ENCODE measurements around the gene RNF141. TPM values are rescaled to one million over a fixed set of nuclear protein-coding genes. Genes with fewer than 3 reads are reported as not detected.

RNF141 gene
- total and polyA plus RNA-seq, 2 donors (not counting 3 experiments of a cell fraction or from before 2014, with no cell fraction given) = 9.4 to 32.4 TPM

GRCh38 chr11:10551845-10552352 lies 10.9 kb upstream of the RNF141 start:
- Histone ChIP-seq H4K20me1 (replicated peaks; ENCODE audit: control insufficient read depth, extremely low read depth, insufficient read depth, low read length) (no peaks in the 10 kb centered on the region), H3K4me2 (ENCODE audit: insufficient read depth, low read length) (no peak overlapping the region), H3K9me3 (replicated peaks; ENCODE audit: control insufficient read depth, insufficient read depth, low read length) (no peaks in the 10 kb centered on the region), H3K27ac (ENCODE audit: insufficient read depth, low read depth, low read length) (no peak overlapping the region), H3K9ac (replicated peaks; ENCODE audit: extremely low read depth, insufficient read depth, low read length) (no peak overlapping the region), H3K79me2 (ENCODE audit: control insufficient read depth, insufficient read depth, low read length) (no peaks in the 10 kb centered on the region), H3K36me3 (ENCODE audit: control insufficient read depth in 2 of 2, extremely low read depth in 1 of 2, insufficient read depth in 2 of 2, low read length in 2 of 2) (no peaks in the 10 kb centered on the region), H3K4me1 (ENCODE audit: control insufficient read depth, extremely low read depth, insufficient read depth, low read length) (no peaks in the 10 kb centered on the region), H3K27me3 (ENCODE audit: control insufficient read depth in 2 of 2, insufficient read depth in 2 of 2, low read length in 2 of 2) (no peaks in the 10 kb centered on the region), H2AFZ (ENCODE audit: low read depth, low read length) (no peak overlapping the region), H3K9me1 (replicated peaks; ENCODE audit: control insufficient read depth, extremely low read depth, insufficient read depth, low read length) (no peaks in the 10 kb centered on the region), H3K4me3 (replicated peaks in 1 of 3; ENCODE audit: insufficient read depth in 1 of 3, low read depth in 1 of 3, low read length in 3 of 3) (no peak overlapping the region)
- no TSS peak for BruUV-seq (replicated peaks)
- intact Hi-C loops (cut with micrococcal nuclease) = no loop called here
- ChIA-PET CTCF (interaction anchor here (0.9 to 3.4 kb wide), 2 partner anchors 11 to 102 kb away, joined by 3 to 20 read pairs; partner anchors contain the start of gene RNF141), POLR2A (no interaction called here)
- dilution Hi-C loops (cut with MboI; ENCODE audit: extremely low pct_ligation_motif_present, low sequenced_read_pairs) = no loop called here
- no peak for DNase-seq (ENCODE audit: low read depth, low spot score)
- FAIRE-seq = no peak
- TF ChIP-seq GATA2 (IDR thresholded peaks at IDR 0.05; ENCODE audit: insufficient read depth, insufficient read length, low read depth, low read length) (no peak), FOS (IDR thresholded peaks at IDR 0.05; ENCODE audit: borderline replicate concordance, insufficient read depth, low read length) (no peak), POLR2AphosphoS5 (IDR thresholded peaks at IDR 0.05; ENCODE audit: insufficient read depth, low read depth, low read length) (no peak), MYC (IDR thresholded peaks at IDR 0.05; ENCODE audit: low read depth, low read length) (no peak), MAX (IDR thresholded peaks at IDR 0.05; ENCODE audit: insufficient read depth, insufficient read length) (no peak), EZH2 (IDR thresholded peaks at IDR 0.05; ENCODE audit: borderline replicate concordance, low read depth, low read length, severe bottlenecking) (no peak), POLR2A (IDR thresholded peaks at IDR 0.05; ENCODE audit: low read depth, low read length) (no peak), JUN (IDR thresholded peaks at IDR 0.05; ENCODE audit: borderline replicate concordance, insufficient read depth, insufficient read length, low read depth) (no peak)
- TF ChIP-seq, protein P1, sequence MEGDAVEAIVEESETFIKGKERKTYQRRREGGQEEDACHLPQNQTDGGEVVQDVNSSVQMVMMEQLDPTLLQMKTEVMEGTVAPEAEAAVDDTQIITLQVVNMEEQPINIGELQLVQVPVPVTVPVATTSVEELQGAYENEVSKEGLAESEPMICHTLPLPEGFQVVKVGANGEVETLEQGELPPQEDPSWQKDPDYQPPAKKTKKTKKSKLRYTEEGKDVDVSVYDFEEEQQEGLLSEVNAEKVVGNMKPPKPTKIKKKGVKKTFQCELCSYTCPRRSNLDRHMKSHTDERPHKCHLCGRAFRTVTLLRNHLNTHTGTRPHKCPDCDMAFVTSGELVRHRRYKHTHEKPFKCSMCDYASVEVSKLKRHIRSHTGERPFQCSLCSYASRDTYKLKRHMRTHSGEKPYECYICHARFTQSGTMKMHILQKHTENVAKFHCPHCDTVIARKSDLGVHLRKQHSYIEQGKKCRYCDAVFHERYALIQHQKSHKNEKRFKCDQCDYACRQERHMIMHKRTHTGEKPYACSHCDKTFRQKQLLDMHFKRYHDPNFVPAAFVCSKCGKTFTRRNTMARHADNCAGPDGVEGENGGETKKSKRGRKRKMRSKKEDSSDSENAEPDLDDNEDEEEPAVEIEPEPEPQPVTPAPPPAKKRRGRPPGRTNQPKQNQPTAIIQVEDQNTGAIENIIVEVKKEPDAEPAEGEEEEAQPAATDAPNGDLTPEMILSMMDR (IDR thresholded peaks at IDR 0.05; ENCODE audit: extremely low read depth in 1 of 2, insufficient read depth in 1 of 2, low read depth in 1 of 2, low read length in 2 of 2) = no peak
